HUES6 (cell line): ENCODE measurements around the gene GRID1.

ENCODE experiments used
- H3K27ac ChIP-seq: 2 replicates; pipeline ENCODE4 v1.7.0; 2013; ENCODE audit warnings: low read depth, mild to moderate bottlenecking, low read length, inconsistent platforms
- H3K27me3 ChIP-seq: 2 replicates; pipeline ENCODE4 v1.6.1; 2013; ENCODE audit warnings: low read length; ENCODE audit not compliant: control insufficient read depth, insufficient read depth
- H3K36me3 ChIP-seq: 2 replicates; pipeline ENCODE4 v1.6.1; 2013; ENCODE audit warnings: low read length; ENCODE audit not compliant: control insufficient read depth, insufficient read depth
- H3K4me1 ChIP-seq: 2 replicates; pipeline ENCODE4 v1.6.1; 2013; ENCODE audit warnings: low read length; ENCODE audit not compliant: control insufficient read depth, insufficient read depth
- H3K4me3 ChIP-seq: 2 replicates; pipeline ENCODE4 v1.5.1; 2013; ENCODE audit warnings: low read depth, low read length
- H3K9ac ChIP-seq: one replicate; pipeline ENCODE4 v1.6.1; 2013; ENCODE audit warnings: mild to moderate bottlenecking, low read length
- H3K9me3 ChIP-seq: 2 replicates; pipeline ENCODE4 v1.6.1; 2013; ENCODE audit warnings: low read depth, low read length; ENCODE audit not compliant: control insufficient read depth, insufficient read depth

The GRID1 gene

DNA sequence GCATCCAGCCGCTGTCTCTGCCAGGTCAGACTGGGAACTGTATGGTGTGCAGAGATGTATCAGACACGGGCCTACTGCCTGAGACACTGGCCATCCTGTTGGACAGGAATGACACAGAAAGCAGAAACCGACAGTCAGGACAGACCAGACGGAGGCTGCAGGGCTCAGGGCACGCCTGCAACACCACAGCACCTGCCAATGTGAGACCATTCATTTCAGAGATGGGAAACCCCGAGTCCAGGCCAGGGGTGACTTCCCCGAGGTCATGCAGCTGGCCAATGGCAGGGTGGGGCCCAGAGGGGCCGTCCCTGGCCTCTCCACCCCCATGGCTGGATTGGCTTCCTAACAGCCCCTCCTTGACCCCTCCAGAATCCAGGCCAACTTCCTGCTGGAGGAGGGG, 34.7 kb downstream of the GRID1 start:
- H3K36me3 ChIP-seq, result no peaks in the 10 kb centered on the region
- H3K9me3 ChIP-seq, result no peaks in the 10 kb centered on the region
- H3K27ac ChIP-seq, result no peak overlapping the region
- no peak overlapping the region for H3K4me3 ChIP-seq
- H3K9ac ChIP-seq, result no peak overlapping the region
- no peaks in the 10 kb centered on the region for H3K27me3 ChIP-seq
- H3K4me1 ChIP-seq, result no peaks in the 10 kb centered on the region

- Histone ChIP-seq H3K27me3 (no peaks in the 10 kb centered on the region), H3K36me3 (no peaks in the 10 kb centered on the region), H3K27ac (no peak overlapping the region)
Observed at GRCh38 chr10:86330778-86331763, 35.5 kb downstream of the GRID1 start.

DNA sequence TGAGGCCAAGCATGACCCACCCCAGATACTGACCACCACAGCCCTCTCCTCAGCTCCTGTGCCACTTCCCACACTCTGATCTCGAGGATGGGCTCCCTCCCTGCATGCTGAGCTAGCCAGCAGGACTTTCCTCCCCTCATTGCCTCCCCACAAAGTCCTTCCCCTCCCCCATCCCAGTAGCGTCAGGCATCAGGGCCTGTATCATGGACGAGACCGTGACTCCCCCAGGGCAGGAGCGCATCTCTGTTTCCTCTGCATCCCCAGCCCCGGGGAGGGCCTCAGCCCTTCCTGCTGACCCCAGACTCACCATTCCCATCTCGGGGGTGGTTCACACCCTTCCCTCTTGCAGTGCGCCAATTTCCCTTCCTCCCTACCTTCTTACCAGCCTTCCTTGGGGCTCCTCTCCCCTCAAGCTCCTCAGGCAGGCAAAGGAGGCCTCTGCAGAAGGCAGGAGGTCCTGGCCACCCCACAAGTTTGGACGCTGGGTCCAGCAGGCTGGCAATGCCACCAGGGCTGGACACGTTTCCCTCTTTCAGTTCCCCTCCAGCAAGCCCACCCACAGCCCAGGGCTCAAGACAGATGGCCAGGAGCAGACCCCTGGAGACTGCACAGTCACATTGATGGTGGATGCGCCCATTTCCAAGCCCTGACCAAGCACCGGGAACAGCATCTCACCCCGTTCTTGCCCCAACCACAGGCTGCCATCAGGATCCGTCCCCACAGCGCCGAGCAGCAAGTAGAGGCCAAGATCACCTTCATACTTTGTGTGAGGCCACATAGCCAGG, 36.5 kb downstream of the GRID1 start:
- H3K27me3 ChIP-seq, result no peaks in the 10 kb centered on the region
- H3K9me3 ChIP-seq, result no peaks in the 10 kb centered on the region
- H3K4me1 ChIP-seq, result no peaks in the 10 kb centered on the region
- H3K9ac ChIP-seq, result no peak overlapping the region
- no peaks in the 10 kb centered on the region for H3K36me3 ChIP-seq
- H3K4me3 ChIP-seq, result no peak overlapping the region
- no peak overlapping the region for H3K27ac ChIP-seq

More at GRCh38 chr10:86330778-86331763, 35.5 kb downstream of the GRID1 start:
- Histone ChIP-seq H3K4me3 (no peak overlapping the region), H3K4me1 (no peaks in the 10 kb centered on the region), H3K9me3 (no peaks in the 10 kb centered on the region), H3K9ac (no peak overlapping the region)

GRCh38 chr10:86329093-86329710, 37.4 kb downstream of the GRID1 start:
- Histone ChIP-seq H3K4me3 (no peak overlapping the region), H3K27ac (no peak overlapping the region), H3K27me3 (no peaks in the 10 kb centered on the region), H3K4me1 (no peaks in the 10 kb centered on the region), H3K36me3 (no peaks in the 10 kb centered on the region), H3K9ac (no peak overlapping the region), H3K9me3 (no peaks in the 10 kb centered on the region)

- Histone ChIP-seq H3K9me3 (no peaks in the 10 kb centered on the region), H3K9ac (no peak overlapping the region), H3K4me3 (no peak overlapping the region), H3K27ac (no peak overlapping the region), H3K27me3 (no peaks in the 10 kb centered on the region), H3K4me1 (no peaks in the 10 kb centered on the region), H3K36me3 (no peaks in the 10 kb centered on the region)
Observed at GRCh38 chr10:86327954-86328725, 38.5 kb downstream of the GRID1 start.

DNA sequence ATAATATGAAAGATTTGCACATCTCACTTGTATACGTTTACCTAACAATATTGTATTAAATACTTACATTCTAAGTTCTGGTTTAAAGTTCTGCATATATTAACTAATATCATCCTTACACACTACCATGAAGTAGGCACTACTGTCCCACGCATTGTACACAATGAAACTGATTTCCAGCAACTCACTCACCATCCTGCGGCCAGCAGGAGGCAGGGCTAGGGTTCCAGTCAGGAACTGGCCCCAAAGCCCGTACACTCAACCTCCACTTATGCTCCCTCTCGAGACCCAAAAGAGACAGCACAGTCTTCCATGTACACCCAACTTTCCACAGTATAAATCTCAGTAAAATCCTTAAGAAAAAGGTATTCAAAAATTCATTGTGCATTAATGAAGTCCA, 41.4 kb downstream of the GRID1 start:
- no peaks in the 10 kb centered on the region for H3K27me3 ChIP-seq
- no peaks in the 10 kb centered on the region for H3K4me1 ChIP-seq
- no peak overlapping the region for H3K4me3 ChIP-seq
- no peaks in the 10 kb centered on the region for H3K36me3 ChIP-seq
- no peak overlapping the region for H3K27ac ChIP-seq
- no peak overlapping the region for H3K9ac ChIP-seq
- no peaks in the 10 kb centered on the region for H3K9me3 ChIP-seq

GRCh38 chr10:86321568-86321967, 45.0 kb downstream of the GRID1 start:
- Histone ChIP-seq H3K9me3 (no peaks in the 10 kb centered on the region), H3K4me3 (no peak overlapping the region), H3K27ac (no peak overlapping the region), H3K27me3 (no peaks in the 10 kb centered on the region), H3K9ac (no peak overlapping the region), H3K4me1 (peaks cover 4% of the 10 kb centered on the region; the same call in 1 of the 2 replicates), H3K36me3 (no peaks in the 10 kb centered on the region)

- H3K27me3 ChIP-seq, result no peaks in the 10 kb centered on the region
Observed at GRCh38 chr10:86319676-86320075, 46.9 kb downstream of the GRID1 start.

GRCh38 chr10:86317949-86318725, 48.5 kb downstream of the GRID1 start:
- no peak overlapping the region for H3K27ac ChIP-seq
- H3K27me3 ChIP-seq, result no peaks in the 10 kb centered on the region
- H3K9me3 ChIP-seq, result no peaks in the 10 kb centered on the region
- H3K36me3 ChIP-seq, result no peaks in the 10 kb centered on the region
- H3K9ac ChIP-seq, result no peak overlapping the region
- peaks cover 4% of the 10 kb centered on the region; the same call in 1 of the 2 replicates for H3K4me1 ChIP-seq
- H3K4me3 ChIP-seq, result no peak overlapping the region

More at GRCh38 chr10:86319676-86320075, 46.9 kb downstream of the GRID1 start:
- Histone ChIP-seq H3K4me1 (peaks cover 4% of the 10 kb centered on the region; the same call in 1 of the 2 replicates), H3K4me3 (no peak overlapping the region), H3K9me3 (no peaks in the 10 kb centered on the region), H3K27ac (no peak overlapping the region), H3K9ac (no peak overlapping the region), H3K36me3 (no peaks in the 10 kb centered on the region)

DNA sequence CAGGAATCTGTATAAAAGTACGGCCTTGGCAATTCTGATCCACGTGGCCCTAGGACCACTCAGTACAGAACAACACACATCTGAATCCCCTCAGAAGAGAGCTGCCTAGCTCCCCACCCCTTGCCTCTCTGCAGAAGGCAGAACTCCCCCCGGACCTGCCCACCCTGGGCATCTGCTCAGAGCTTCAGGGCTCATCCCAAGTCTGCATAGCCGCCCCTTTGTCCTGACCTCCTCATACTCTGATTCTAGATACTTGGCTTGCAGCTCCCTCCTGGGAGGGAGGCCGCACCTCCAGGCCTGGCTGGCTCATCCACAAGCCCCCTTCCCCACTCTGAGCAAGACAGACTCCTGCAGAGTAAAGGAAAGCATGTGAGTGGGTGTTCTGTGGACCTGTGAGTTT, 49.6 kb downstream of the GRID1 start:
- H3K9ac ChIP-seq, result no peak overlapping the region
- H3K9me3 ChIP-seq, result no peaks in the 10 kb centered on the region
- no peak overlapping the region for H3K27ac ChIP-seq
- no peaks in the 10 kb centered on the region for H3K36me3 ChIP-seq
- H3K27me3 ChIP-seq, result no peaks in the 10 kb centered on the region
- H3K4me3 ChIP-seq, result no peak overlapping the region
- H3K4me1 ChIP-seq, result peaks cover 4% of the 10 kb centered on the region; the same call in 1 of the 2 replicates
